Head of caudate nucleus (tissue), 42 donors: ENCODE data around the gene NCK2.
"Not testable (repeated sequence)": the region's sequence is repeated elsewhere in the genome, so short reads cannot be mapped to it uniquely, and the experiment has no call there.

Experiments used
- DNase-seq, 42 donors: peaks; one replicate each; pipeline versions ENCODE4 v3.0.0 to v3.0.0-alpha.2; 2020 to 2021; ENCODE audit warnings: mixed read lengths in 7 of 42
- intact Hi-C: fragments of 100-400 bp; cut with DNase I; formaldehyde crosslinking; loops from one replicate; pipeline ENCODE4 v1.15.0; 2022

The NCK2 gene

GRCh38 chr2:105750735-105751134, 6.0 kb downstream of the NCK2 start:
- DNase-seq, result no peak

GRCh38 chr2:105751272-105751671, 6.6 kb downstream of the NCK2 start:
- peak in 1 of 42 donors; percentile 21 for DNase-seq

More at GRCh38 chr2:105750735-105751134, 6.0 kb downstream of the NCK2 start:
- intact Hi-C loops, result loop anchor here (10.0 kb wide), 1 partner anchor 176 kb away; no protein-coding TSS in a partner anchor

GRCh38 chr2:105752691-105753358, 8.1 kb downstream of the NCK2 start:
- intact Hi-C loops, result loop anchor here (10.0 kb wide), 1 partner anchor 178 kb away; no protein-coding TSS in a partner anchor
- no peak for DNase-seq

More at GRCh38 chr2:105751272-105751671, 6.6 kb downstream of the NCK2 start:
- intact Hi-C loops, result loop anchor here (10.0 kb wide), 1 partner anchor 176 kb away; no protein-coding TSS in a partner anchor

GRCh38 chr2:105753380-105753779, 8.7 kb downstream of the NCK2 start:
- intact Hi-C loops, result loop anchor here (10.0 kb wide), 1 partner anchor 179 kb away; no protein-coding TSS in a partner anchor
- peak in 1 of 42 donors; percentile 17 for DNase-seq

GRCh38 chr2:105754011-105754410, 9.3 kb downstream of the NCK2 start:
- intact Hi-C loops, result loop anchor here (10.0 kb wide), 1 partner anchor 179 kb away; no protein-coding TSS in a partner anchor
- DNase-seq, result no peak

GRCh38 chr2:105754994-105755393, 10.3 kb downstream of the NCK2 start:
- DNase-seq, result no peak
- intact Hi-C loops, result loop anchor here (10.0 kb wide), 1 partner anchor 180 kb away; no protein-coding TSS in a partner anchor

GRCh38 chr2:105755895-105756294, 11.2 kb downstream of the NCK2 start:
- no peak for DNase-seq
- intact Hi-C loops, result loop anchor here (10.0 kb wide), 1 partner anchor 181 kb away; no protein-coding TSS in a partner anchor

GRCh38 chr2:105756435-105756834, 11.7 kb downstream of the NCK2 start:
- intact Hi-C loops, result loop anchor here (10.0 kb wide), 1 partner anchor 182 kb away; no protein-coding TSS in a partner anchor
- DNase-seq, result no peak

GRCh38 chr2:105756865-105757264, 12.2 kb downstream of the NCK2 start:
- DNase-seq, result not testable (repeated sequence)

GRCh38 chr2:105757433-105757832, 12.7 kb downstream of the NCK2 start:
- intact Hi-C loops, result loop anchor here (10.0 kb wide), 1 partner anchor 183 kb away; no protein-coding TSS in a partner anchor
- no peak for DNase-seq

More at GRCh38 chr2:105756865-105757264, 12.2 kb downstream of the NCK2 start:
- intact Hi-C loops, result loop anchor here (10.0 kb wide), 1 partner anchor 182 kb away; no protein-coding TSS in a partner anchor

GRCh38 chr2:105760191-105760590, 15.5 kb downstream of the NCK2 start:
- intact Hi-C loops, result no loop called here

GRCh38 chr2:105760639-105761337, 16.1 kb downstream of the NCK2 start:
- DNase-seq, result no peak
- intact Hi-C loops, result no loop called here

More at GRCh38 chr2:105760191-105760590, 15.5 kb downstream of the NCK2 start:
- DNase-seq, result no peak

- DNase-seq, result no peak
- intact Hi-C loops, result no loop called here
These were observed 17.3 kb downstream of the NCK2 start for GRCh38 chr2:105761931-105762515.

GRCh38 chr2:105763076-105763475, 18.4 kb downstream of the NCK2 start:
- intact Hi-C loops, result no loop called here
- DNase-seq, result no peak

GRCh38 chr2:105764059-105764458, 19.3 kb downstream of the NCK2 start:
- DNase-seq, result no peak
- intact Hi-C loops, result no loop called here

- intact Hi-C loops, result no loop called here
- no peak for DNase-seq
These were observed 20.9 kb downstream of the NCK2 start for GRCh38 chr2:105765415-105766299.

GRCh38 chr2:105766300-105766866, 21.7 kb downstream of the NCK2 start:
- intact Hi-C loops, result no loop called here
- no peak for DNase-seq

- intact Hi-C loops, result no loop called here
- DNase-seq, result no peak
These were observed 23.5 kb downstream of the NCK2 start for GRCh38 chr2:105768176-105768575.
